Measurements from ENCODE around the gene CENPF.

Gene CENPF

DNA sequence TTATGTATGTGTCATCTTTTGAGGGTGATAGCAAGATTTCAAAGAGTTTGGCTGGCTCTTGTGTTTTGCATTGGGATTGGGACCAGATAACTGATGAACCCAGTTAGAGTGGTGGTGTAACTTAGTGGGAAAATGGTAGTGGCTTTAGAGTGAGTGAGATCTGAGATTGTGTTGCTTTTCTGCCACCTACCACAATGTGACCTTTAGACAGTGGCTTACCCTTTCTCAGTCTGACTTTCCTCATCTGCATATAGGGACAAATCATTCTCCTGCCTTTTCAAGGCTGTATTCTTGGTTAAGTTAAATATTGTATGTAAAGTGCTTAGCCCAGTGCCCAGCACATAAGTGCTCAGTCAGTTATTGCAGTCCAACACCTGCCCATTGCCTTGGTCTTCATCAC, 31.3 kb downstream of the CENPF start:
- no peak overlapping the region for H3K27ac ChIP-seq
- no peak for TF ChIP-seq ZFX (IDR thresholded peaks at IDR 0.05)
- TF ChIP-seq, protein P1, sequence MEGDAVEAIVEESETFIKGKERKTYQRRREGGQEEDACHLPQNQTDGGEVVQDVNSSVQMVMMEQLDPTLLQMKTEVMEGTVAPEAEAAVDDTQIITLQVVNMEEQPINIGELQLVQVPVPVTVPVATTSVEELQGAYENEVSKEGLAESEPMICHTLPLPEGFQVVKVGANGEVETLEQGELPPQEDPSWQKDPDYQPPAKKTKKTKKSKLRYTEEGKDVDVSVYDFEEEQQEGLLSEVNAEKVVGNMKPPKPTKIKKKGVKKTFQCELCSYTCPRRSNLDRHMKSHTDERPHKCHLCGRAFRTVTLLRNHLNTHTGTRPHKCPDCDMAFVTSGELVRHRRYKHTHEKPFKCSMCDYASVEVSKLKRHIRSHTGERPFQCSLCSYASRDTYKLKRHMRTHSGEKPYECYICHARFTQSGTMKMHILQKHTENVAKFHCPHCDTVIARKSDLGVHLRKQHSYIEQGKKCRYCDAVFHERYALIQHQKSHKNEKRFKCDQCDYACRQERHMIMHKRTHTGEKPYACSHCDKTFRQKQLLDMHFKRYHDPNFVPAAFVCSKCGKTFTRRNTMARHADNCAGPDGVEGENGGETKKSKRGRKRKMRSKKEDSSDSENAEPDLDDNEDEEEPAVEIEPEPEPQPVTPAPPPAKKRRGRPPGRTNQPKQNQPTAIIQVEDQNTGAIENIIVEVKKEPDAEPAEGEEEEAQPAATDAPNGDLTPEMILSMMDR (conservative IDR thresholded peaks at IDR 0.05): no peak

DNA sequence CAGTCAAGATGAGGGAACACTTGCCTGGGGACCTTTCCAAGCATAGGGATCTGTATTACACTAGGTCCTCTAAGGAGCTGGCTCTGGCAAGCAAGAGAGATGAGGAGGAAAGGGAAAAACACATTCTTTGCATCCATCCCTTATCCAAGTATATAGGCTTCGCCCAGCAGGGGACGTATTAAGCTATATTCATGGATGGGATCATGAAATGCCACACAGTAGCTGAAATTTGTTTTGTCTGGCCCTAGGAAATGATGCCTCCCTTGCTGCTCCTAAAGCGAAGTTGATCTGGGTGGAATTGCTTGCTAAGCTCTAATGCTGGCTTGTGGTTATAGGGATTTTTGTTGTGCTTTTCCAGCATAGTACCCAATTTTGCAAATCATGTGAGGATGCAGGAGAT, 32.1 kb downstream of the CENPF start:
- H3K27ac ChIP-seq: no peak overlapping the region
- no peak for TF ChIP-seq ZFX (IDR thresholded peaks at IDR 0.05)
- TF ChIP-seq, protein P1 (conservative IDR thresholded peaks at IDR 0.05): no peak

DNA sequence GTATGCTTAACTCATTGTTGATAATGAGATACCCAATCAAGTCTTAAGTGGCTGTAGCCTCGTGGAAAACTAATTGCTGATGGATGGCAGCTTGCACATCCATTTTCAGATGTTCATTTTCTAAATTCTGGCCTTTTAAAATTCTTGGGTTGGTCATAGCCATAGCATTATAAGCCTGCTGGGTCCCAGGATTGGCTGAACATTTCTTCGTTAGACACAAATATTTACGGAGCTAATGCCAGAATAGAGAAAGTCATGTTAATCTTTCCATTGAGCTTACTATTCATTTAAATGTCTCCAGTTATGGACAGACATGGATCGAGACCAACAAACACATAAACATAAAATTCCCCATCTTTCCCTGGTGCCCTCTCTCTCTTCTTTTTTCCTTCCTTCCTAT, 32.5 kb downstream of the CENPF start:
- no peak overlapping the region for H3K27ac ChIP-seq
- no peak for TF ChIP-seq ZFX (IDR thresholded peaks at IDR 0.05)
- TF ChIP-seq, protein P1 (conservative IDR thresholded peaks at IDR 0.05): no peak

DNA sequence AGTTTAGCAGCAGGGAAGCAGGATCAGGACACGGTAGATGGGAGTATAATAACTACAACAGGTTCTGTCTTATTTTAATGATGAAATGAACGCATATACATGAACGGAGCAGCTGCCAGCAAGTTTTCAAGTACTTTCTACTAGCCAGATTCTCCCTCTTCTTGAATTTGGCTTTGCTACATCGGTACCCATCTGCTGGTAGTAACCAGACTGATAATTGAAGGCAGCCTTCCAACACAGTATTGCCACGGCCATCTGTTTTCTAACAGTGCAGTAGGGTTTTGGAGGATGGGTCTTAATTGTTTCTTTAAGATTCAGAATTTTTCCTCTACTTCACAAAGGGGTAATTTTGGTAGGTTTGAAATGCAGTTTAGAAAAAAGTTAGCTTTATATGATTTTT, 33.4 kb downstream of the CENPF start:
- TF ChIP-seq ZFX (IDR thresholded peaks at IDR 0.05): no peak
- TF ChIP-seq, protein P1 (conservative IDR thresholded peaks at IDR 0.05): no peak

DNA sequence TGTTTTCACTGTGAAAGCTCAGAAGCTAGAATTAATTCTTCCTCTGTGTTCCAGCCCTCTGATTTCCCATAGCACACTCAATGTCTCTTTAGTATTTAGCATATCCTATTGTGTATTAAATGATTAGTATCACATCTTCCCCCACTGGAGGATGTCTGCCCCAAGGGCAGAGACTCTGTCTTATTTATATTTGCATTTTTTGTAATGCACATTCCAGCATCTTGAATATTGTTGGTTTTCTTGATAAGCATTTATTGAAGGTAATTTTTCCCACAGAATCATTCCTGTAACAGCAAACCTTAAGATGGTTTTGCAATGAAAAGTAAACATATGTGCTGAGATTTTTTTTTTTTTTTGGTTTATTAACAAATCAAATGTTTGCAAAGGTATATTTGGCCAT, 34.1 kb downstream of the CENPF start:
- no peak overlapping the region for H3K27ac ChIP-seq
- no peak for TF ChIP-seq ZFX (IDR thresholded peaks at IDR 0.05)
- TF ChIP-seq, protein P1 (conservative IDR thresholded peaks at IDR 0.05): no peak

More for the DNA sequence above, 33.4 kb downstream of the CENPF start:
- no peak overlapping the region for H3K27ac ChIP-seq

DNA sequence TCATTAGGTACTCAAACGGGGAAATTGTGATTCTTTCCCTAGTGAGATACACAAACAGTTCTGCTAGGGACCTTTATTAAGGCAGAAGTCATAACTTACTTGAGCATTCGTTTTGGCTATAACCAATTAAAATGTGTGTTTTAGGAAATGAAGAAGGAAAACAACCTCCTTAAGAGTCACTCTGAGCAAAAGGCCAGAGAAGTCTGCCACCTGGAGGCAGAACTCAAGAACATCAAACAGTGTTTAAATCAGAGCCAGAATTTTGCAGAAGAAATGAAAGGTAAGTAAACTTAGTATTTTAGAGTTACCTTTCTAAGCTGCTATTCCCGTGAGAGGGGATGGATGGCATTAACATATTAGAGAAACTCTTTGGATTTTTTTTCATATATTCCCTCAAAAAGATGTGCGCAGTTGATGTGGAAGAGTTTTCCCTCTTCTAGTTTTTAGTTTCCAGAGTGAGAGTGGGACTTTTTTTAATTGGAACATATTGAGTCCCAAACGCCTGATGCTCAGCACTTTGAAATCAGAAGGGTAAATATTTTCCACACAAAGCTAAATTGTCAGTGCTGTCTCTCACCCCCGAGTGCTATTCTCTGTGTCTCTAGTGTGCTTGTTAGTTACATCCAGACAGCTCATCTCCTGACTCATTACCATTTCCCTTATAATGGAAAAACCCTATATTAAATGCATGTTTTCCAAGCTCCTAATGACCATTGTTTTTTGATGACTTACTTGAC, 34.9 kb downstream of the CENPF start:
- no peak overlapping the region for H3K27ac ChIP-seq
- TF ChIP-seq, protein P1 (conservative IDR thresholded peaks at IDR 0.05): peak; percentile 91
- no peak for TF ChIP-seq ZFX (IDR thresholded peaks at IDR 0.05)

DNA sequence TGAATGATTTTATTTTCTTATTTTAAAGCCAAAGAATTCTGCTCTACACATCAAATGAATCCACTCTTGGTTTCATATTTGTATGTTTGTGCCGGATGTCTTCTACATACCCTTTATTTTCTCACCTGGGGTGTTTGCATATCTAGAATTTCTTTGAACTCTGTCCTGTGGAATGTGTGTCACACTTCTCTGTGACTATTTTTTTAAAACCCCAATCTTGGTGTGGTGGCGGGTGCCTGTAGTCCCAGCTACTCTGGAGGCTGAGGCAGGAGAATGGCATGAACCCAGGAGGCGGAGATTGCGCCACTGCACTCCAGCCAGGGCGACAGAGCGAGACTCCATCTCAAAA, 35.4 kb downstream of the CENPF start:
- TF ChIP-seq, protein P1 (conservative IDR thresholded peaks at IDR 0.05): no peak
- no peak for TF ChIP-seq ZFX (IDR thresholded peaks at IDR 0.05)
- H3K27ac ChIP-seq: no peak overlapping the region

All from C4-2B (cell line).